ENCODE data around the gene C16orf78.
A peak's percentile ranks its signal among the peaks of the same experiment; 100 is the strongest.
"Not testable (repeated sequence)": the region's sequence is repeated elsewhere in the genome, so short reads cannot be mapped to it uniquely, and the experiment has no call there.

The C16orf78 gene

DNA sequence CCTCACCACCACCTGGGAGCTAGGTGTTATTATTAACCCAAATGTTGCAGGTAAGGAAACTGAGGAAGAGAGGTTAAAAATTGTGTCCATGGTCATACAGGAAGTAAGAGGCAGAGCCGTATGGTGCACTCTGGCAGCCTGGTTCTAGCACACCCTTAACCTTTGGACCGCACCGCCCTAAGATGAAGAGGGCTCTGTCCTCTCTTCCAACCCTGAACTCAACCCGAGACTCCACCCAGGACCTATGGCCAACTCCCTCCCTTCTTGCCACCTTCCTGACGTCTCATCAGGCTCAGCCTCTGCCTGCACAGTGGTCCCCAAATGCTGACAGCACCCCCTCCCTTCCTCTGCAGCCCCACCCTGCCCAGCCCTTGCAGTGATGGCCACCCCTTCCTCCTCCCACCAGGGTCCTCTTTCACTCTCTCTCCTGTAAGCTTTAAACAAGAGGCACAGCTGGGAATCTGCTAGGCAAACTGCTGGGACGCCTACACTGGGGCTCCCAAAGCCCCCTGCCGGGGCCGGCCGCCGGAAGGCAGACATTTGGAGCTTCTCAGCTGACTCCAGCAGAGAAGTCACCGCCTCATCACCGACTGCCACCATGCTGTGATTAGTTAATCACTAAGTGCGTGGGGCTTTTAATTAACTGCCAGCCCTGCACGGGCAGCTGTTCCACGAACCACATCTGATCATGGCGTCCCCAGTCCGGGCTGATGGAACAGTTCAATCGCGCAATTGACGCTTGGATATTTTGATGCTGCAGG lies 16.7 kb upstream of the C16orf78 start:
- H3K4me1 ChIP-seq, result peaks cover 10% of the 10 kb centered on the region
- H3K27ac ChIP-seq, result no peak overlapping the region
- H3K36me3 ChIP-seq, result no peaks in the 10 kb centered on the region
- TF ChIP-seq Cebpa-rat (IDR thresholded peaks at IDR 0.05), result no peak
- no peaks in the 10 kb centered on the region for H4K20me1 ChIP-seq
- no peak overlapping the region for H3K4me3 ChIP-seq
- no peaks in the 10 kb centered on the region for H3K27me3 ChIP-seq
- H3K9ac ChIP-seq, result no peak overlapping the region
- H3K9me3 ChIP-seq, result peaks cover 5% of the 10 kb centered on the region
- H3K4me2 ChIP-seq, result no peak overlapping the region

DNA sequence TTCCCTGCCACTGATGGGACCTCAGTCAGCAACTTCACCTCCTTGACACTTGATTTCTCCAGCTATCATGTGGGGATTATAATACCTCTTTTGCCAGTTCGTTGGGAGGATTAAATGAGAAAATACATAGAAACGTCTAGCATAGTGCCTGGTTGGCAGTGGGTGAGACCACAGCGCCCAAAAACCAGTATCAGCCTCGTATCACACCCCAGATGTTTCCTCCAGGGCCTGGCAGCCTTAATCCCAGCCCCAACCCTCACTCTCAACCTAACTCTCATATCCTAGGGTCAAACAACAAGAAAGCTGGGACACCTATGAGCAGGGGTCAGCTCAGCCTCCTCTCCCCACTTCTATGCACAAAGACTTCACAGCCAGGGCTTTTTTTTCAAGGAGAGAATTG lies 14.0 kb upstream of the C16orf78 start:
- Histone ChIP-seq H3K4me1 (no peaks in the 10 kb centered on the region), H3K4me2 (no peak overlapping the region), H3K36me3 (no peaks in the 10 kb centered on the region), H3K9ac (no peak overlapping the region), H3K4me3 (no peak overlapping the region), H3K27me3 (no peaks in the 10 kb centered on the region), H3K27ac (no peak overlapping the region), H3K9me3 (peaks cover 26% of the 10 kb centered on the region), H4K20me1 (no peaks in the 10 kb centered on the region)
- TF ChIP-seq Cebpa-rat (IDR thresholded peaks at IDR 0.05), result no peak

DNA sequence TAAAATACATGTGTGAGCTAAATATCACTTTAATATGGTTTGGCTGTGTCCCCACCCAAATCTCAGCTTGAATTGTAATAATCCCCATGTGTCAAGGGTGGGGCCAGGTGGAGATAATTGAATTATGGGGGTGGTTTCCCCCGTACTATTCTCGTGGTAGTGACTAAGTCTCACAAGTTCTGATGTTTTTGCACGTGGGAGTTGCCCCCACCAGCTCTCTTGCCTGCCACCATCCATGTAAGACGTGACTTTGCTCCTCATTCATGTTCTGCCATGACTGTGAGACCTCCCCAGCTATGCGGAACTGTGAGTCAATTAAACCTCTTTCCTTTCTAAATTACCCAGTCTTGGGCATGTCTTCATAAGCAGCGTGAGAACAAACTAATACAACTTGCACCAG lies 11.9 kb upstream of the C16orf78 start:
- H3K27ac ChIP-seq, H3K9ac ChIP-seq, H3K4me2 ChIP-seq, H3K27me3 ChIP-seq, H4K20me1 ChIP-seq, H3K4me3 ChIP-seq, H3K36me3 ChIP-seq: not testable (repeated sequence)
- Histone ChIP-seq H3K9me3 (peaks cover 26% of the 10 kb centered on the region), H3K4me1 (peaks cover 13% of the 10 kb centered on the region)

DNA sequence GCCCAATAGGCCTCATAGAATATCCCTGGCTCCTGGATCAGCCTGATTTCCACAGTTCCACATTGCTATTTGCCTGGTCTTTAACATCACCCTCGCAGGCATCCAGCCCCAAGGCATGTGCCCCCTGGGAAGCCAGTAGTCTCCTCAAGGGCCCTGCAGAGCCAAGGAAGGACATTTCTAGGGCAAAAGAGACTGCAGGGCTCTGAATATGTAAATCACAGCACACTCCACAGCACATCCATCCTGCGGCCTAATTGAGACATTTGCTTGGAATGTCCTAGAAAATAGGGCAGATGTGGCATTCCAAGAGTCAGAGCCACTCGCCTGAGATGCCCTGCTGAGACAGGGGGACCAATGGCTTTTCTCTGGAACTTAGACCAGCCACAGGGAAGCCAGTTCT lies 11.4 kb upstream of the C16orf78 start:
- H3K4me1 ChIP-seq, result peaks cover 18% of the 10 kb centered on the region
- H3K4me2 ChIP-seq, result no peak overlapping the region
- no peak overlapping the region for H3K9ac ChIP-seq
- H3K36me3 ChIP-seq, result no peaks in the 10 kb centered on the region
- no peak overlapping the region for H3K4me3 ChIP-seq
- TF ChIP-seq Cebpa-rat (IDR thresholded peaks at IDR 0.05), result no peak
- peaks cover 26% of the 10 kb centered on the region for H3K9me3 ChIP-seq
- no peaks in the 10 kb centered on the region for H3K27me3 ChIP-seq
- H3K27ac ChIP-seq, result no peak overlapping the region
- H4K20me1 ChIP-seq, result no peaks in the 10 kb centered on the region

DNA sequence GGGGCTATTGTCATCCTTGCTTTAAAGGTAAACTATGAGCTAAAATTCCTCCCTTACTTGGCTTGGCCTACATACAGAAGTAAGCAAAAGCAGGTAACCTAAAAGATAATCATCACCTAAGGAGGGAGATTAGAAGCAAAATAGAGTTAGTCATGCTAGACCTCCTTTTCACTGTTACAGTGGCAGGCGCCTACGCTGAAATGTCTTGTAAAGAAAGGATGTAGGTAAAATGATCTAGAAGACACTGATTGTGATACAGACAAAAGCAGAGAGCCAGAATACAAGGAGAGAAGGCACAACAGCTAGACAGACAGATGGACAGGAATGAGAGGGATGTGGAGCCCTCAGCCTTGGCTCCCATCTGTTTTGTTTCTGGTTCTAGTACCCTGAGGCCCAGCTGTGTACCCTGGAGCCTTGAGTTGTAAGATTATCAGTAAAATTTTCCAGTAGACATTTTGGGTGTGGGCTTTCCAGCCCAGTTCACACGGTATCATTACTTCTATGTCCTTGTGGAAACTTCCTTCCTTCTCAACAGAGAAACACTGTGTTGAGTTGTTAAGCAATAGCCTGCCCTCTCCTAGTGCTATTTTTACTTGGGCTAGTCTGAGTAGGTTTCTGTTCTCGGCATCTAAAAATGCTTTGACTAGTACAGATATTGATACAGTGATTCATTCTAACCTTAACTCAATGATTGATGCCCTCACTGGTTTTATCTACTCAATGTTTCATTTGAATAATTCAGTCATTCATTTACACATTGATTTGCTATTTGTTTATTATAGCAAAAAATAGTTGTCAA lies 7.7 kb upstream of the C16orf78 start:
- no peak for TF ChIP-seq Cebpa-rat (IDR thresholded peaks at IDR 0.05)
- Histone ChIP-seq H4K20me1 (no peaks in the 10 kb centered on the region), H3K4me2 (peak overlapping the region; percentile 35), H3K27me3 (no peaks in the 10 kb centered on the region), H3K27ac (no peak overlapping the region), H3K36me3 (no peaks in the 10 kb centered on the region), H3K9ac (no peak overlapping the region), H3K9me3 (peaks cover 31% of the 10 kb centered on the region), H3K4me3 (no peak overlapping the region), H3K4me1 (peaks cover 19% of the 10 kb centered on the region)

DNA sequence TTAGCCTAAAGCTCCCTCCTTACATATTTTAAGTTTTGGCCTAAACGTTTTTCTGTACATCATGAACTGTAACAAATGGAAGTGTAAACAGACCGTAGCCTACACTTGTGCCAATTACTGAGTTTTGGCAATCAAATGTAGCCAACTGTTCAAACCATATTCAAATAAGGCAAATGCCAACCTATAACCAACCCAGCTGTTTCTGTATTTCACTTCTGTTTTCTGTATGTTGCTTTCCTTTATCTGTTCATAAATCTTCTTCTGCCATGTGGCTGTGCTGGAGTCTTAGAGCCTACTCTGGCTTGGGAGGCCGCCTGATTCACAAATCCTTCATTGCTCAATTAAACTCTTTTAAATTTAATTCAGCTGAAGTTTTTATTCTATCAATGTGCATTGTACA lies 6.9 kb upstream of the C16orf78 start:
- no peaks in the 10 kb centered on the region for H3K27me3 ChIP-seq
- no peak for TF ChIP-seq Cebpa-rat (IDR thresholded peaks at IDR 0.05)
- no peak overlapping the region for H3K4me3 ChIP-seq
- H4K20me1 ChIP-seq, result no peaks in the 10 kb centered on the region
- no peak overlapping the region for H3K27ac ChIP-seq
- no peaks in the 10 kb centered on the region for H3K36me3 ChIP-seq
- no peak overlapping the region for H3K9ac ChIP-seq
- peaks cover 28% of the 10 kb centered on the region for H3K9me3 ChIP-seq
- H3K4me2 ChIP-seq, result peak overlapping the region; percentile 35
- peaks cover 19% of the 10 kb centered on the region for H3K4me1 ChIP-seq

DNA sequence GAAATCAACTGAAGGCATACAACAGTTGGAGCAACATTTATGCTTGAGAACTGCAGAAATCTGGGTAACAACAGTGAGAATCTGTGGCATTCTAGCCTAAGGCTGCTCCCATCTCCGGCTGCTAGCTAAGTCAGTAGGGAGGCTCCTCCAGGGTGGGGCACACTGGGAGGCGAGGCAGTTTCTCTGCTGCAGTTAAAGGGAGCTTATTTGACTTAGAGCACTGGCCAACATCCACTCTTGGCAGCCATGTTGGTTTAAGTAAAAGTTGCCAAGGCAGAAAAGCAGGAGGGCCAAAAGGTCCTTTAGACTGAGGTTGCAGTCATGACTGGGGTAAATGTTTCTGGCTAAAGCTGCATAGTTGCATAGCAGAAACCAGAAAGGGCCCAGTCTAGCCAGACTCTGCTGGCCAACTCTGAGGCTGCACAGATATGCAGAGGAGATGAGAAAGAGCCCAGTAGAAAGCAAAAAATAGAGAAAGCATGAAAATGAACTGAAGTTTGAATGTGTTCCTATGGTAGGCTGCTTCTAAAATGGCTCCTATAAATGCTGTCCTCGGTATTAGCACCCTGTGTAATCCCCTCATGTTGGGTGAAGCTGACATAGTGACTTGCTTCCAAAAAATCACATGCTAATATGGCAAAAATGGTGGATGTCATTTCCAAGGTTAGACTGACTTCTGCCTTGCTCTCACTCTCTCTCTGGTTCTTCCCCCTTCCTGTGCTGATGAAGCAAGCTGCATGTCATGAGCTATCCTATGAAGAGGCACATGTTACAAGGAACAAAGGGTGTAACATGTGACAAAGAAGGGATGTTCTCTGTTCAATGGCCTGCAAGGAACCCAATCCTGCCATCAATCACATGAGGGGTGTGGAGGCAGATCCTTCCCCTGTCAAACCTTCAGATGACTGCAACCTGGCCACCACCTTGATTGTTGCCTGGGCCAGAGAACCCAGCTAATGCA lies 3.7 kb upstream of the C16orf78 start:
- no peak for TF ChIP-seq Cebpa-rat (IDR thresholded peaks at IDR 0.05)
- Histone ChIP-seq H3K9ac (no peak overlapping the region), H3K9me3 (peaks cover 5% of the 10 kb centered on the region; the same call in 1 of the 2 replicates), H3K4me1 (peaks cover 19% of the 10 kb centered on the region), H3K4me2 (no peak overlapping the region), H4K20me1 (no peaks in the 10 kb centered on the region), H3K27me3 (no peaks in the 10 kb centered on the region), H3K4me3 (no peak overlapping the region), H3K36me3 (no peaks in the 10 kb centered on the region), H3K27ac (no peak overlapping the region)

DNA sequence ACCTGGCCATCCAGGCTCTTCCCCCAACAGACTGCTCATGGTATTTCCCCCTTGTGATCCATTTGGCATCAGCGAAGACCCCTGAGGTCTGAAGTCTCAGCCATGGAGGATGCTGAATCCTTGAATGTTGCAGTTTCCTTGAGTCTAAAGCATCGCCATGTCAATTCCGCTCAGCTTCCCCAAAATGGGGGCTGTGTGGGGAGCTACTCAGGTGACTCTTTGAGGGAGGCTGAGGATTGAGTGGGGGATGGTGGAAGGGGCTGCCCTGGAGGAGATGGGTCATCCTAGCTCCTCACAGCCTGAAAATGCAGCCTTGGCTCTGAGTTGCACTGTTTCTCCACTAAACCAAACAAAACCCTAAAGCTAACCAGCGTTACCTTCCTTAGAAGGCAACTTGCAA lies 2.6 kb downstream of the C16orf78 start:
- Histone ChIP-seq H3K27ac (no peak overlapping the region), H3K4me3 (no peak overlapping the region), H3K9ac (no peak overlapping the region), H3K9me3 (no peaks in the 10 kb centered on the region), H3K27me3 (no peaks in the 10 kb centered on the region), H3K4me2 (no peak overlapping the region), H3K36me3 (no peaks in the 10 kb centered on the region), H3K4me1 (no peaks in the 10 kb centered on the region), H4K20me1 (no peaks in the 10 kb centered on the region)
- no peak for TF ChIP-seq Cebpa-rat (IDR thresholded peaks at IDR 0.05)

DNA sequence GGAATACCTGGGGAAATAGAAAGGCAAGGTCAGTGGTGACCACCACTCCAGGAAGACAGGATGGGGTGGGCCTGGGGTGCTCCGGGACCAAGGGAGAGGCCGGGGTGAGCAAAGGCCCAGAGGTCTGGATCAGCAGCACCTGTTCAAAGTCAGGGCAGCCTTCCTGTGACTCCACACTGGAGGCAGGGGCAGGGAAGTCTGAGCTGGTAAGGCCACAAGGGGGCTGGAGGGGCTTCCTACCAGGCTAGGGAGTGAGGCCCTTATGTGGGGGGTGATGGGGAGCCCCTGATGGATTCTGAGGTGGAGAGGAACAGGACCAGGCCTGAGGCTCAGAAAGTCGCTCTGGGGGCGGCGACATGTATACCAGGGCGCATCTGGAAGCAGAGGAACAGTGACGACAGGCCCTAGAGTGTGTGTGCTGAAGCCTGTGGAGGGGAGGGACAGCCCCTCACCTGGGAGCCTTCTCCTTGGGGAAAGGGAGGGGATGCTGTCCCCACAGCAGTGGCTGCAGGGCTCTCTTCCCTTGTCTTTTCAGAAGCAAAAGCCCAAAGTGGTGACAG lies 3.7 kb downstream of the C16orf78 start:
- no peaks in the 10 kb centered on the region for H4K20me1 ChIP-seq
- H3K27ac ChIP-seq, result no peak overlapping the region
- no peak overlapping the region for H3K9ac ChIP-seq
- no peaks in the 10 kb centered on the region for H3K27me3 ChIP-seq
- H3K4me1 ChIP-seq, result no peaks in the 10 kb centered on the region
- H3K9me3 ChIP-seq, result no peaks in the 10 kb centered on the region
- TF ChIP-seq Cebpa-rat (IDR thresholded peaks at IDR 0.05), result no peak
- H3K36me3 ChIP-seq, result no peaks in the 10 kb centered on the region
- no peak overlapping the region for H3K4me3 ChIP-seq
- H3K4me2 ChIP-seq, result no peak overlapping the region
